ENCODE results near the gene PCDHGA8. TPM values are rescaled to one million over a fixed set of nuclear protein-coding genes. Genes with fewer than 3 reads are reported as not detected.
A peak's percentile ranks its signal among the peaks of the same experiment; 100 is the strongest.
"Not testable (repeated sequence)": the region's sequence is repeated elsewhere in the genome, so short reads cannot be mapped to it uniquely, and the experiment has no call there.

The PCDHGA8 gene
- total RNA-seq, 1 experiment from 2014 or later = not detected

DNA sequence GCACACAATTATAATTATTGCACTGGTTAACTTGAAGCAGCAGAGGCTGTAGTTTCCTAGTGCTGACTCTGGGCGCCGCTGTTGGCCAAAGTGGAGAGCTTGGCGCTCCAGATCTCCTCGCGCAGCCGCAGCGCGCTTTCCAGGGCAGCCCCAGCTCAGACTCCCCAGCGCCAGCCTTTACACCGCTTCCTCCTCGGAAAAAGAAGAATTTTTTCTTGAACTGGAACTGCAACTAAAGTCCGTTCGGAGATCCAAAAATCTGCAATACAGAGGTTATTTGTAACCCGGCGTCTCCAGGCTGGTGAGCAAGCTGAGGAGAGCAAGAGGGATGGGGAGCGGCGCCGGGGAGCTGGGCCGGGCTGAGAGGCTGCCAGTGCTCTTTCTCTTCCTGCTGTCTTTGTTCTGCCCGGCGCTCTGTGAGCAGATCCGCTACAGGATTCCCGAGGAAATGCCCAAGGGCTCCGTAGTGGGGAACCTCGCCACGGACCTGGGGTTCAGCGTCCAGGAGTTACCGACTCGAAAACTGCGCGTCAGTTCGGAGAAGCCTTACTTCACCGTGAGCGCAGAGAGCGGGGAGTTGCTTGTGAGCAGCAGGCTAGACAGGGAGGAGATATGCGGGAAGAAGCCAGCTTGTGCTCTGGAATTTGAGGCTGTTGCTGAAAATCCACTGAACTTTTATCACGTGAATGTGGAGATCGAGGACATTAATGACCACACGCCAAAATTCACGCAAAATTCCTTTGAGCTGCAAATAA, 4.7 kb upstream of the PCDHGA8 start, which contains the start of gene PCDHGB4:
Gene PCDHGB4, plus strand, starts transcription at position 142 of the 755 bp plus-strand sequence. Its CDS starts 187 bp downstream, at position 329.
- intact Hi-C loops (cut with micrococcal nuclease); H2AFZ ChIP-seq (ENCODE audit: low read depth, low read length, poor library complexity, severe bottlenecking); ATAC-seq; H3K4me3 ChIP-seq (replicated peaks in 1 of 2; ENCODE audit: low read depth in 1 of 2, low read length in 2 of 2); H3K9ac ChIP-seq (ENCODE audit: low read length); DNase-seq (ENCODE audit: low read depth, low spot score); BruUV-seq (replicated peaks); H3K4me2 ChIP-seq (ENCODE audit: low read length); H3K79me2 ChIP-seq (ENCODE audit: insufficient read depth, low read length); H3K27me3 ChIP-seq (ENCODE audit: insufficient read depth, low read length); POLR2A ChIA-PET; CTCF ChIA-PET; H3K9me2 ChIP-seq (ENCODE audit: insufficient read depth); H3K9me3 ChIP-seq (ENCODE audit: control insufficient read depth in 1 of 2, insufficient read depth in 1 of 2, low read depth in 1 of 2, low read length in 2 of 2); H3K4me1 ChIP-seq (ENCODE audit: control insufficient read depth in 1 of 2, insufficient read depth in 2 of 2, low read length in 2 of 2); H3K27ac ChIP-seq (ENCODE audit: low read depth, low read length); RAD21 ChIA-PET (ENCODE audit: low non-redundant PET in 1 of 2, low total read pairs in 2 of 2, uncharacterized antibody in 2 of 2, unreplicated experiment in 2 of 2); H4K20me1 ChIP-seq (ENCODE audit: insufficient read depth); H3K36me3 ChIP-seq (ENCODE audit: control insufficient read depth in 1 of 2, insufficient read depth in 2 of 2, low read length in 2 of 2): not testable (repeated sequence)
- TF ChIP-seq RAD21 (IDR thresholded peaks at IDR 0.05; ENCODE audit: low read depth) = 0 out of 2 replicates have a peak, but pooled peaks have one; percentile 6

DNA sequence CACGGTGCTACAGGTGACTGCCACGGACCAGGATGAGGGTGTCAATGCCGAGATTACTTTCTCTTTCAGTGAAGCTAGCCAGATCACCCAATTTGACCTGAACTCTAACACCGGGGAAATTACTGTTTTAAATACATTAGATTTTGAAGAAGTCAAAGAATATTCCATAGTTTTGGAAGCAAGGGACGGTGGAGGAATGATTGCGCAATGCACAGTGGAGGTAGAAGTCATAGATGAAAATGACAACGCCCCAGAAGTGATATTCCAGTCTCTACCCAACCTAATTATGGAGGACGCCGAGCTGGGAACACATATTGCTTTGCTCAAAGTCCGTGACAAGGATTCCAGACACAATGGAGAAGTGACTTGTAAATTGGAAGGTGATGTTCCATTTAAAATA, 3.8 kb upstream of the PCDHGA8 start:
- H3K79me2 ChIP-seq (ENCODE audit: insufficient read depth, low read length) = no peaks in the 10 kb centered on the region
- H3K9me3 ChIP-seq (ENCODE audit: control insufficient read depth in 1 of 2, insufficient read depth in 1 of 2, low read depth in 1 of 2, low read length in 2 of 2) = no peaks in the 10 kb centered on the region; a peak in 1 of 4 replicates
- DNase-seq (ENCODE audit: low read depth, low spot score) = no peak
- no peaks in the 10 kb centered on the region for H3K9me2 ChIP-seq (ENCODE audit: insufficient read depth)
- intact Hi-C loops (cut with micrococcal nuclease) = no loop called here
- no peaks in the 10 kb centered on the region for H3K36me3 ChIP-seq (ENCODE audit: control insufficient read depth in 1 of 2, insufficient read depth in 2 of 2, low read length in 2 of 2)
- no peaks in the 10 kb centered on the region for H3K27me3 ChIP-seq (ENCODE audit: insufficient read depth, low read length)
- BruUV-seq (replicated peaks) = no TSS peak
- CTCF ChIA-PET = no interaction called here
- H3K9ac ChIP-seq (ENCODE audit: low read length) = no peak overlapping the region
- H3K4me1 ChIP-seq (ENCODE audit: control insufficient read depth in 1 of 2, insufficient read depth in 2 of 2, low read length in 2 of 2) = no peaks in the 10 kb centered on the region
- H4K20me1 ChIP-seq (ENCODE audit: insufficient read depth) = no peaks in the 10 kb centered on the region
- no peak overlapping the region for H2AFZ ChIP-seq (ENCODE audit: low read depth, low read length, poor library complexity, severe bottlenecking)
- RAD21 ChIA-PET (ENCODE audit: low non-redundant PET in 1 of 2, low total read pairs in 2 of 2, uncharacterized antibody in 2 of 2, unreplicated experiment in 2 of 2) = no interaction called here
- TF ChIP-seq EGR1 (IDR thresholded peaks at IDR 0.05; ENCODE audit: low read depth) (no peak), CEBPB (IDR thresholded peaks at IDR 0.05; ENCODE audit: low read depth) (0 out of 2 replicates have a peak, but pooled peaks have one; percentile 27)
- POLR2A ChIA-PET = no interaction called here
- H3K27ac ChIP-seq (ENCODE audit: low read depth, low read length) = no peak overlapping the region
- no peak overlapping the region for H3K4me3 ChIP-seq (replicated peaks in 1 of 2; ENCODE audit: low read depth in 1 of 2, low read length in 2 of 2)
- no peak overlapping the region for H3K4me2 ChIP-seq (ENCODE audit: low read length)
- no peak for ATAC-seq

Measured in HCT116 (cell line).